Effector CD4-positive, alpha-beta T cell (primary cell): ENCODE measurements around the gene THOC5.
"Not testable (repeated sequence)": the region's sequence is repeated elsewhere in the genome, so short reads cannot be mapped to it uniquely, and the experiment has no call there.

ENCODE experiments used
- DNase-seq: peaks from one replicate; pipeline ENCODE4 v3.0.0-alpha.2; 2020
- total RNA-seq: gene quantifications from one replicate; lab custom pipeline; 2026; lab: John Stamatoyannopoulos, UW

The THOC5 gene
- total RNA-seq = 45.8 reads per million, percentile 66 among the genes with 10 or more reads in this experiment

GRCh38 chr22:29553351-29554224 is at the start of gene THOC5:
THOC5 (minus strand) TSS chr22:29553757; CDS start chr22:29549147, 4,610 bp downstream.
- DNase-seq = peak; percentile 79

DNA sequence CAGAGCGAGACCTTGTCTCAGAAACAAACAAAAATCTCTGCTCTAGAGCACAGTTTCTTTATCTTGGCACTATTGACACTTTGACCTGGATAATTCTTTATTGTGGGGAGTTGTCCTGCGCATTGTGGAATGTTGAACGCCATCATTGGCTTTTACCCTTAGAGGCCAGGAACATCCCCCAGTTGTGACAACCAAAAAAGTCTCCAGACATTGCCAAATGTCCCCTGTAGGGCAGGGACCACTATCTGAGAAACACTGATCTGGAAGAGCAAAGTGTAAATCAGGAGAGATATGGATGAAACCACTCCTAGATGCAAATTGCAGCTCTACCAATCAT is 45.1 kb upstream of the THOC5 start:
- no peak for DNase-seq

GRCh38 chr22:29597871-29598683 is 44.5 kb upstream of the THOC5 start:
- DNase-seq = not testable (repeated sequence)

- no peak for DNase-seq
Measured at GRCh38 chr22:29596408-29596807, 42.9 kb upstream of the THOC5 start.

DNA sequence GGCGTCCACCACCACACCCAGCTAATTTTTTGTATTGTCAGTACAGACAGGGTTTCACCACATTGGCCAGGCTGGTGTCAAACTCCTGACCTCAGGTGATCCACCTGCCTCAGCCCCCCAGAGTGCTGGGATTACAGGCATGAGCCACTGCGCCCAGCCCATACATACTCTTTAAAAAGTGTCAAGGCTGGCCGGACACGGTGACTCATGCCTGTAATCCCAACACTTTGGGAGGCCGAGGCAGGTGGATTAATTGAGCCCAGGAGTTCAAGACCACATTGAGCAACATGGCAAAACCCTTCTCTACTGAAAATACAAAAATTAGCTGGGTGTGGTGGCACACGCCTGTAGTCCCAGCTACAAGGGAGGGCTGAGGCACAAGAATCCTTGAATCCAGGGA is 40.9 kb upstream of the THOC5 start:
- not testable (repeated sequence) for DNase-seq

DNA sequence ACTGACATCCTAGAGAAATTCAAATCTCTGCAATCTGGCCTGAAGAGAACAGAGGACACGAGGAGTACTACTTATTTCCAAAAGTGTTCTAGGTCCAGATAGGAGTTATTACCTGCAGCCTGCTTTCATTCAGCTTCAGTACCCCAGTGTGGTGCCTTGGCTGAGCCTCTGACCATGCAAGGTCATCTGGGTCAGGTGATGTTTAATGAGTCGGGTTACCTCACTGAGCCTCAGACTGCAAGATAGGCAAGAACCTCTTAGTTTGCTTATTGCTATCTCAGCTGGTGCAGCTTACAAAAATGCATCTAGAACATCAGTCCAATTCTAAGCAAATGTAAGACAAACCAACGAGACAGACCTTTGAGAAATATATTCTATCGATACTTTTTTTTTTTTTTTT is 40.4 kb upstream of the THOC5 start:
- DNase-seq = no peak

DNA sequence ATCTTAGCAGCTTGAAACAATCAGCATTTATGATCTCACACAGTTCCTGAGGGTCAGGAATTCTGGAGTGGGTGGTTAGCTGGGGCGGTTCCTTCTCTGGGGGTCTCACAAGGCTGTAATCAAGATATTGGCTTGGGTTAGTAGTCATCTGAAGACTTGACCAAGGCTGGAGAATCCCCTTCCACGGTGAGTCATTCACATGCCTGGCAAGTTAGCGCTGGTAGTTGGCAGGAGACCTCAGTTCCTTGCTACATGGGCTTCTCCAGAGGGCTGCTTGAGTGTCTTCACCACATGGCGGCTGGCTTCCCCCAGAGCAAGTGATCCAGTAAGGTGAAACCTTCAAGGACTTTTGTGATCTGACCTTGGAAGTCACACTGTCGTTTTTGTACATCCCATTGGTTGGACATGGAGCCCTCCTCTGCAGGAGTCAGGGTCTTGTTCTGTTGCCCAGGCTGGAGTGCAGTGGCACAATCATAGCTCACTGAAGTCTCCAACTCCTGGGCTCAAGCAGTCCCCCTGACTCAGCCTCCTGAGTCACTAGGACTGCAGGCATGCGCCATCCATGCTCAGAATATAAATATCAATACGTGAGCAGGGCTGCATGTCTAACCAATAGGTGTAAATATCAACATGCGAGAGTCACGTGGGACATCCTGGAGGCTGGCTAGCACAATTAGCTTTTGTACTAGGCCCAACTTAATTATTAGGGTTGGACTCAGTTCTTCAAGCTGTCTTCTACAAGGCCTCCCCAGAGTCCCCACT is 34.6 kb upstream of the THOC5 start:
- no peak for DNase-seq

DNA sequence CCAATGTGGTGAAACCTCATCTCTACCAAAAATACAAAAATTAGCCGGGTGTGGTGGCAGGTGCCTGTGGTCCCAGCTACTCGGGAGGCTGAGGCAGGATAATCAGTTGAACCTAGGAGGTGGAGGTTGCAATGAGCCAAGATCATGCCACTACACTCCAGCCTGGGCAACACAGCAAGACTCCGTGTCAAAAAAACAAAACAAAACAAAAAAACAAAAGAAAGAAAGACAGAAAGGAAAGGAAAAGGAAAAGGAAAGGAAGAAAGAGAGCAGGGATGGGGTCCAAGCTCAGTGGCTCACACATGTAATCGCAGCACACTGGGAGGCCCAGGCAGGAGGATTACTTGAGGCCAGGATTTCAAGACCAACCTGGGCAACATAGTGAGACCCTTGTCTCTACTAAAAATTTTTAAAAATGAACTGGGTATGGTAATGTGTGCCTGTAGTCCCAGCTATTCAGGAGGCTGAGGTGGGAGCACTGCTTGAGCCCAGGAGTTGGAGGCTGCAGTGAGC is 32.7 kb upstream of the THOC5 start:
- not testable (repeated sequence) for DNase-seq

- no peak for DNase-seq
Measured at GRCh38 chr22:29584975-29585374, 31.4 kb upstream of the THOC5 start.

DNA sequence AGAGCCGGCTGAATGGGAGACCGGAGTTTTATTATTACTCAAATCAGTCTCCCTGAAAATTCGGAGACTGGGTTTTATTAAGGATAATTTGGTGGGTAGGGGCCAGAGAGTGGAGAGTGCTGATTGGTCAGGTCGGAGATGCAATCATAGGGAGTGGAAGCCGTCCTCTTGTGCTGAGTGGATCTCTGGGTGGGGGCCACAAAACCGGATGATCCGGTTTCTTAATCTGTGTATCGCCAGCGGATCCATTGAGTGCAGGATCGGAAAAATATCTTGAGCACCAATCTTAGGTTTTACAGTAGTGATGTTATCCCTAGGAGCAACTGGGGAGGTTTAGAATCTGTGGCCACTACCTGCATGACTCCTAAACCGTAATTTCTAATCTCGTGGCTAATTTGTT is 28.2 kb upstream of the THOC5 start:
- no peak for DNase-seq

DNA sequence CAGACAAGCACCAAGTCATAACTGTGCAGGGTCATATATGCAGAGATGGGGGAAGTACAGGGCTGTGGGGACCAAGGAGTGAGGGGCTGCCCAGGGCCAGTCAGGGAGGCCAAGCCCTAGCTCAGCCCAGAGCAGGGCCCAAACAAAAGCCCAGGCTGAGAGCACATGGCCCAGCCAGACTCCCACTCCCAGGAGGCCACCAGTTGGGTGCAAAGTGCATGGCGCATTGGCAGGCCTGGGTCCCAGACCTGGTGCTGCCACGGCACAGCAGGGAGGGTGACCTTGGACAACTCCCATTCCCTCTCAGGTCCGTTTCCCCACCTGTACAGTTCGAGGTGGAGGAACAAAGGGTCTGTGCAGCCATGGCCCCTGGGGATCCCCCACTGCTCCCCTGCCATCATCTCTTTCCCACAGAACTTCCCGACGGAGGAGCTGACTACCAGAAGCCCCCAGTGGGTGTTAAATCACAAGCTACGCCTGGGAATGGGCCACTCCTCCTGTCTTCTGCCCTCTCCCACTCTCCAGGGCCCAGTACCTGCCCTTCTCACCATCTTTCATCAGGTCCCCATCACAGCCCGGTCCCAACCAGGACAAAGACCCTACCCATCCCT is 26.7 kb upstream of the THOC5 start:
- DNase-seq = no peak

DNA sequence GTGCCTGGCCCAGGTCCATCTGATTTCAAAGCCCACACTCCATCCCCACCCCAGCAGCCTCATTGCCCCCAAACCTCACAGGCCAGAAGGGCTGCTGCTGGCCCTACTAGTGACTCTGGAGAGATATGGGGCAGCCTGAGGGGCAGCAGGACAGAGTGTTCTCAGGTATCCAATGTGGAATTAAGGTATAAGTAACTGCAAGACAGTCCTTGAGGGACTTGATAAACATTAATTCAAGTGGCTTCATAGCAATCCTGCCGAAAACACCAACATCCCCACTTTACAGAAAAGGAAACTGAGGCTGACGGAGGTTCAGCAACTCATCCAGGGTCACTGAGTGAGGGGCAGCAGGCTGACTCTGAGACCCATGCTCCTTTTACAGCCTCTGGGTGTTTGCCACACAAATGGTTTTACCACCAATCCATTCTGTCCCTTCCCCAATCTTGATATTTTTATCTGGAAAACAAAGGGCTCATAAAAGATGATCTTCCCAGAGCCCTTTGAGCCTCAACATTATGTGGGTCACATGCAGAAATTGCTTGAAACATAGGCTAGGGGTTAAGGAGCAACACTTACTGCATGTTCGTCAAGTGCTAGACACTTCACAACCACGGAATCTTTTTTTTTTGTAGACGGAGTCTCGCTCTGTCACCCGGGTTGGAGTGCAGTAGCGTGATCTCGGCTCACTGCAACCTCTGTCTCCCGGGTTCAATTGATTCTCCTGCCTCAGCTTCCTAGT is 25.1 kb upstream of the THOC5 start:
- DNase-seq = no peak

GRCh38 chr22:29574762-29575450 is 21.3 kb upstream of the THOC5 start:
- no peak for DNase-seq

DNA sequence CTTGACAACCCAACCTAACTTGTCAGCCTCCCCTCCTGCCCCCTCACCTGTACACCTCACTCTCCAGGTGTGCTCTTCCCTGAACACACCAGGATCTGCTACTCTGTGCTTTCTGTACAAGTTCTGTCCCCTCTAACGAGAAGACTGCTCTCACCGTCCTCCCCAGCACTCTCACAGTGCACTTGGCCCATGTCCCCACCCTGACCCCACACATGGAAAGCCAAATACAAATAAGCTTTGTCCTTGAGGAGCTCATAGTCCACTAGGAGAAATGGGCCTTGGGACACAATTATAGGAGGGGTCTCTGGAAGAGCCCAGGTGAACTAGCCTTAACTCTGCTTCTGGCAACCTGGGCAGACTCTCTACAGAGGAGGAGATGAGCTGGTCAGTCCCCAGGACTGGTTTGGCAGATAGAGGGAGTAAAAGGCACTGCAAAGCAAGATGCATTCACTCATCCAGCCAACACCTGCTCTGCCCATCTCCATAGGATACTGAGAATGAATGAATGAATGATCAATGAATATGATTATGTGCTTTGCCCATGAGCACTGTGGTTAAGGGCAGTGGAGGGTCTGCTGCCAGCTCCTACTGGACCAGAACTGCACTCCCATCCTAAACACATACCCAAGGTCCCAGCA is 17.5 kb upstream of the THOC5 start:
- DNase-seq = no peak

DNA sequence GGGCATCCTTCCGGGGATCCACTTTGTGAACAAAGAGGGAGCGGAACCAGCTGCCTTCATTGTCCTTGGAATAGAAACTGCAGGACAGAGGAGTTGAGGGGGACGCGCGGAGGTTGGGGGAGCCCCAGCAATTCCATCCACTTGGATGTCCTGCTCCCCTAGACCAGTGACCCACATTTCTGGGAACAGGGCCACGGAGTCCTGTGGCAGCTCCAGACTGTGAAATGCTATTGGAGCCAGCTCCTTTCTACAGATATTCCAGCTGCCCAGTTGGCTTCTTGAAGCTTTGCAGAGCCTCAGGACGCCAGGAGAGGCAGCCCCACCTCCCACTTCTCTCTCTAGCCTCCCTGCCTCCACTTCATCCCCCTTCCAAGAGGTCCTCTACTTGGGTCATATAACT is 16.9 kb upstream of the THOC5 start:
- no peak for DNase-seq

DNA sequence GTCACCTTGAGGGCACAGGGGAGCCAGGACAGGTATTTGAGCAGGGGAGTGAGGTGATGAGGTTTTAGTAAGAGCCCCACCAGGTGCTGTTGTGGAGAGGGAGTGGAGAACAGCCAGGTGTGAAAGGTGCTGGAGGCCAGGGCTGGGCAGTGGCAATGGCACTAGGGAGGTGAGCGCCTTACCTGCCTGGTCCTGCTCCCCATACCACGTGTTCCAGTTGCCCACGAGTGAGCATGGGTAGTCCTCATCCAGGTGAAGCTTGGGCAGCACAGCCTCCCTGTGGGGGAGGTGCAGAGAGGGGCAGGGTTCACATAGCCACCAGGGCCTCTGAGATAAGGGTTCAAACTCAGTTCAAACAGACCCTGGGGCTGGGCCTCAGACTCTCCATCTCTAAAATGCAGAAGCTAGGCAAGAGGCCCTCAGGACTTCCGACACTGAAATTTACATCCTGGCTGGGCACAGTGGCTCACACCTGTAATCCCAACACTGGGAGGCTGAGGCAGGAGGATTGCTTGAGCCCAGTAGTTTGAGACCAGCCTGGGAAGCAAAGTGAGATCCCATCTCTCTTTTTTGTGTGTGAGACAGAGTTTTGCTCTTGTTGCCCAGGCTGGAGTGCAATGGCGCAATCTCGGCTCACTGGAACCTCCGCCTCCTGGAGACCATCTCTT is 15.6 kb upstream of the THOC5 start:
- DNase-seq = no peak

GRCh38 chr22:29567338-29567737 is 13.8 kb upstream of the THOC5 start:
- no peak for DNase-seq

- not testable (repeated sequence) for DNase-seq
Measured at GRCh38 chr22:29566513-29566912, 13.0 kb upstream of the THOC5 start.

DNA sequence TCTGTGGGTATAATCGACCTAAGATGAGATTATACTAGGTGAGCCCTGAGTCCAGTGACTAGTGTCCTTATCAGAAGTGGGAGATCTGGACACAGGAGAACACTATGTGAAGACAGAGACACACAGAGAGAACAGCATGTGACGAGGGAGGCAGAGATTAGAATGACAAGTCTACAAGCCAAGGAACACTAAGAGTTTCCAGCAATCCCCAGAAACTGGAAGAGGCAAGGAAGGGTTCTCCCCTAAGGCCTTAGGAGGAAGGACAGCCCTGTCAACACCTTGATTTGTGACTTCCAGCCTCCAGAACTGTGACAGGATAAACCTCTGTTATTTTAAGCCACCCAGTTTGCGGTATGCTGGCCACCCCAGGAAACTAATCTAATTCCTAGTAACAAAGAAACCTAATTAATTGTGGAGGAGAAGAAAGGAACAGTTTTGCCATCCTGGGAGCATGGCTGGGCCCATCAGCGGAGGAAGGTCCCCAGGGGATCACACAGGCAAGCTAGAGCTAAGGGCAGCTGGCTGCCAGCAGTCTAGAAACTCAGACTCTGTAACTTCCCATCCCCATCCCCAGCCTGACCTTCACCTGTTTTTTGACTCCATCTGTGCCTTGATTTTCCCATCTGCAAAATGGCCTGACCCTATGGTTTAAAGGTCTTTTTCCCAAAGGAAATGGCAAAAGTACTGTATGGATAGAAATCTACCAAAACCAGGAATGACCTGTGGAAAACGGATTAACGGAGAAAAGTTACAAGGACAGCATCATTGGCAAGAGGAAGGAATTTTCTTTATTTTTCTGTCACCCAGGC is 10.3 kb upstream of the THOC5 start:
- DNase-seq = no peak
